Measurements from ENCODE around the gene TMEM116.

TMEM116 gene

GRCh38 chr12:111893287-111893686 lies 119.7 kb downstream of the TMEM116 start:
- DNase-seq (ENCODE audit: low read depth in 2 of 2) = no peak

- DNase-seq (ENCODE audit: low read depth in 2 of 2) = no peak
Measured at GRCh38 chr12:111887926-111888745, 124.8 kb downstream of the TMEM116 start.

GRCh38 chr12:111886662-111887545 lies 126.1 kb downstream of the TMEM116 start:
- DNase-seq (ENCODE audit: low read depth in 2 of 2) = no peak

GRCh38 chr12:111881716-111882115 lies 131.2 kb downstream of the TMEM116 start:
- no peak for DNase-seq (ENCODE audit: low read depth in 2 of 2)

Data from stimulated activated CD8-positive, alpha-beta memory T cell treated with anti-CD3 and anti-CD28 coated beads, Interleukin-7, amount 100 ng/mL, for 1 hour (primary cell).